Endodermal cell (in vitro differentiated cells): Measurements from ENCODE around the gene PSMB9. TPM values are rescaled to one million over a fixed set of nuclear protein-coding genes. Genes with fewer than 3 reads are reported as not detected.

Experiments
- DNase-seq: peaks from one replicate; pipeline ENCODE4 v3.0.0-alpha.2; 2017
- H3K27ac ChIP-seq: 2 replicates; pipeline ENCODE4 v1.5.1; 2013; ENCODE audit warnings: mild to moderate bottlenecking, low read depth, low read length, moderate library complexity
- H3K27me3 ChIP-seq: 2 replicates; pipeline ENCODE4 v1.6.1; 2013; ENCODE audit warnings: mild to moderate bottlenecking, low read length, moderate library complexity; ENCODE audit not compliant: insufficient read depth, control insufficient read depth, poor library complexity, severe bottlenecking
- H3K36me3 ChIP-seq: 2 replicates; pipeline ENCODE4 v1.7.0; 2013; ENCODE audit warnings: mild to moderate bottlenecking, low read length, moderate library complexity; ENCODE audit not compliant: control insufficient read depth, insufficient read depth
- H3K4me1 ChIP-seq: one replicate; pipeline ENCODE4 v1.7.0; 2013; ENCODE audit warnings: low read length; ENCODE audit not compliant: control insufficient read depth, insufficient read depth
- H3K4me3 ChIP-seq: 2 replicates; pipeline ENCODE4 v1.5.1; 2013; ENCODE audit warnings: mild to moderate bottlenecking, low read length, moderate library complexity
- H3K9ac ChIP-seq: 2 replicates; pipeline ENCODE4 v1.6.1; 2013; ENCODE audit warnings: mild to moderate bottlenecking, low read length, moderate library complexity; ENCODE audit not compliant: poor library complexity, severe bottlenecking; ENCODE audit errors: extremely low read depth
- H3K9me3 ChIP-seq: 2 replicates; pipeline ENCODE4 v1.6.1; 2013; ENCODE audit warnings: mild to moderate bottlenecking, low read length, moderate library complexity; ENCODE audit not compliant: control insufficient read depth
- H3K27ac Mint-ChIP-seq: 2 replicates; pipeline ENCODE4 v1.8.0; 2020; ENCODE audit warnings: mixed read lengths
- H3K27me3 Mint-ChIP-seq: 2 replicates; pipeline ENCODE4 v1.8.0; 2021; ENCODE audit warnings: mild to moderate bottlenecking, mixed read lengths; ENCODE audit not compliant: insufficient read depth
- H3K36me3 Mint-ChIP-seq: 2 replicates; pipeline ENCODE4 v1.8.0; 2020; ENCODE audit warnings: low read depth, mixed read lengths
- H3K4me1 Mint-ChIP-seq: 2 replicates; pipeline ENCODE4 v1.8.0; 2020; ENCODE audit warnings: mixed read lengths
- H3K4me3 Mint-ChIP-seq: 2 replicates; pipeline ENCODE4 v1.8.0; 2020; ENCODE audit warnings: mild to moderate bottlenecking, moderate library complexity, mixed read lengths
- H3K9me3 Mint-ChIP-seq: 2 replicates; pipeline ENCODE4 v1.8.0; 2020; ENCODE audit warnings: mild to moderate bottlenecking, mixed read lengths
- WGBS, 2 experiments: methylation state at CpG; one replicate each; pipeline versions ENCODE4 v1.1.5 to v1.1.7; 2013; ENCODE audit warnings: missing lambda C conversion rate in 2 of 2, mixed read lengths in 1 of 2; ENCODE audit not compliant: insufficient coverage in 1 of 2, insufficient read length in 1 of 2; 5-methylcytosine and 5-hydroxymethylcytosine counted together
- total RNA-seq, 2 donors: library from RNA; stranded (reverse); fragmentation: NEBNext Ultra II Directional in 1 of 2; extraction: Animal tissue kit (Norgen Biotek cat#: 25700) in 1 of 2; gene quantifications; 2 replicates in 1 of 2; 3 replicates in 1 of 2; pipeline ENCODE4 v1.2.1, GENCODE V29; 2021
- TF ChIP-seq, protein P1 (sequence below): fragments of 200-600 bp; sonication (generic); conservative IDR thresholded peaks from 2 replicates; pipeline ENCODE4 v1.5.0; 2021; ENCODE audit warnings: antibody characterized with exemption, mild to moderate bottlenecking

Gene PSMB9
- total RNA-seq, 2 donors from 2014 or later, result not detected

DNA sequence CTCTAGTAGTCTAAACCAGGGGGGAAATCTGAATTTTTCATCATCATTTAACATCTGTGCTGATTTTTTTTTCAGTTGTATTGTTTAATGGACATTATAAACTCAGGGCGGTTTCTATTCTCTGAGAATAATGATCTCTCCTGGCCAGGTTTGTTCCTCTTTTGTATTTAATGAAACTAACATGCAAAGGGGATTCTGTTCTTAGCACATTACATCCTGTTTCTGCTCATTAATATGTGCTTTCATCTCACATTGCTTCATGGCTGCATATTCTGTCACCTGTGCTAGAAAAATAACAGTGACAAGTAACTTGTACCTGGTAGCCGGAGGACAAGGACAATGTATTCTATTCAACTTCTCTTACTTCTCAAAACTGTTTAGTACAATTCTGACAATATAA lies 38.0 kb upstream of the PSMB9 start:
- Mint-ChIP-seq H3K27ac (no peak overlapping the region), H3K4me3 (no peak overlapping the region), H3K27me3 (peaks cover 16% of the 10 kb centered on the region), H3K9me3 (no peaks in the 10 kb centered on the region), H3K36me3 (no peaks in the 10 kb centered on the region), H3K4me1 (no peaks in the 10 kb centered on the region)
- Histone ChIP-seq H3K9ac (no peak overlapping the region), H3K4me1 (no peaks in the 10 kb centered on the region), H3K27me3 (peaks cover 12% of the 10 kb centered on the region), H3K36me3 (no peaks in the 10 kb centered on the region), H3K4me3 (no peak overlapping the region), H3K27ac (no peak overlapping the region), H3K9me3 (no peaks in the 10 kb centered on the region)
- TF ChIP-seq, protein P1, sequence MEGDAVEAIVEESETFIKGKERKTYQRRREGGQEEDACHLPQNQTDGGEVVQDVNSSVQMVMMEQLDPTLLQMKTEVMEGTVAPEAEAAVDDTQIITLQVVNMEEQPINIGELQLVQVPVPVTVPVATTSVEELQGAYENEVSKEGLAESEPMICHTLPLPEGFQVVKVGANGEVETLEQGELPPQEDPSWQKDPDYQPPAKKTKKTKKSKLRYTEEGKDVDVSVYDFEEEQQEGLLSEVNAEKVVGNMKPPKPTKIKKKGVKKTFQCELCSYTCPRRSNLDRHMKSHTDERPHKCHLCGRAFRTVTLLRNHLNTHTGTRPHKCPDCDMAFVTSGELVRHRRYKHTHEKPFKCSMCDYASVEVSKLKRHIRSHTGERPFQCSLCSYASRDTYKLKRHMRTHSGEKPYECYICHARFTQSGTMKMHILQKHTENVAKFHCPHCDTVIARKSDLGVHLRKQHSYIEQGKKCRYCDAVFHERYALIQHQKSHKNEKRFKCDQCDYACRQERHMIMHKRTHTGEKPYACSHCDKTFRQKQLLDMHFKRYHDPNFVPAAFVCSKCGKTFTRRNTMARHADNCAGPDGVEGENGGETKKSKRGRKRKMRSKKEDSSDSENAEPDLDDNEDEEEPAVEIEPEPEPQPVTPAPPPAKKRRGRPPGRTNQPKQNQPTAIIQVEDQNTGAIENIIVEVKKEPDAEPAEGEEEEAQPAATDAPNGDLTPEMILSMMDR, result no peak
- WGBS, 2 experiments, result 93 to 100% methylated on average over 1 to 2 of the region's 2 CpGs
- no peak for DNase-seq

- DNase-seq, result no peak
- Histone ChIP-seq H3K36me3 (no peaks in the 10 kb centered on the region), H3K4me1 (no peaks in the 10 kb centered on the region), H3K9ac (no peak within 1 kb of the TSS), H3K27me3 (peaks cover 6% of the 10 kb centered on the region), H3K4me3 (no peak within 1 kb of the TSS), H3K9me3 (no peaks in the 10 kb centered on the region), H3K27ac (no peak within 1 kb of the TSS)
- peaks cover 16% of the 10 kb centered on the region for H3K27me3 Mint-ChIP-seq
- 83 to 92% methylated on average over 2 to 3 of the region's 3 CpGs for WGBS, 2 experiments
- no peaks in the 10 kb centered on the region for H3K9me3 Mint-ChIP-seq
- no peaks in the 10 kb centered on the region for H3K4me1 Mint-ChIP-seq
- H3K4me3 Mint-ChIP-seq, result no peak within 1 kb of the TSS
- H3K36me3 Mint-ChIP-seq, result no peaks in the 10 kb centered on the region
- TF ChIP-seq, protein P1, result no peak
- H3K27ac Mint-ChIP-seq, result no peak within 1 kb of the TSS
Measured at GRCh38 chr6:32816746-32817204, 37.2 kb upstream of the PSMB9 start, which contains the start of gene HLA-DOB. Gene HLA-DOB, minus strand, starts transcription at chr6:32817002. Its CDS starts 51 bp downstream, at chr6:32816951.

DNA sequence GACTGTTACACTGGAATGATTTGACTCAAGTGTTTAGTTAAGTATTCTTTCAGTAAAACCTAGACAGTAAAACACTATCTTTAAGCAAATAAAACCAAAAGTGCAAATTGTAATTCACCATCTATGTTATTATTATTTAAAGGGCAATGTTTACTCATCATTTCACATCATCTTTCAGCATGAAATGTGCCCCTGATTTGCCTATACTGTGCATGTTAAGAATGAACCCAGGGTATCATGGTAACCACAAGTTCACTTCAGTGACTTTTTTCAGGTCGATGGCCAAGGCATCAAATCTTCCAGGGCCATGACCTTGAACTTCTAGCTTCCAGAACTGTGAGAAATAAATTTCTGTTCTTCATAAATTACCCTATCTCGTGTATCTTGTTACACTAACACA lies 35.1 kb upstream of the PSMB9 start:
- no peak for DNase-seq
- Mint-ChIP-seq H3K4me1 (no peaks in the 10 kb centered on the region), H3K27ac (no peak overlapping the region), H3K9me3 (no peaks in the 10 kb centered on the region), H3K4me3 (no peak overlapping the region), H3K36me3 (no peaks in the 10 kb centered on the region), H3K27me3 (peaks cover 2% of the 10 kb centered on the region)
- H3K9me3 ChIP-seq, result no peaks in the 10 kb centered on the region
- TF ChIP-seq, protein P1, result no peak
- 88 to 89% methylated on average over 1 to 2 of the region's 2 CpGs for whole genome bisulfite sequencing, 2 experiments
- H3K27me3 ChIP-seq, result no peaks in the 10 kb centered on the region
- H3K9ac ChIP-seq, result no peak overlapping the region
- no peaks in the 10 kb centered on the region for H3K36me3 ChIP-seq
- no peak overlapping the region for H3K4me3 ChIP-seq
- no peak overlapping the region for H3K27ac ChIP-seq
- H3K4me1 ChIP-seq, result no peaks in the 10 kb centered on the region
